GM10248 (cell line): ENCODE data around the gene SMYD4.

Experiments used
- CTCF ChIA-PET: fragments of 300-600 bp; sonication (Branson Sonifier 250); formaldehyde crosslinking; extraction: SDS; loops from one replicate; lab custom pipeline; 2021; ENCODE audit warnings: antibody characterized with exemption; lab: Yijun Ruan, JAX
- POLR2A ChIA-PET: fragments of 350-650 bp; sonication (Branson Sonifier 250); formaldehyde crosslinking; extraction: SDS; loops from one replicate; lab custom pipeline; 2020; ENCODE audit warnings: antibody characterized with exemption; lab: Yijun Ruan, JAX
- DNase-seq: peaks from one replicate; pipeline ENCODE4 v3.0.0; 2012; ENCODE audit errors: extremely low spot score
- TF ChIP-seq, protein P1 (sequence below): IDR thresholded peaks from 2 replicates; pipeline ENCODE4 v1.5.1; 2012; ENCODE audit warnings: mild to moderate bottlenecking, low read depth; ENCODE audit errors: extremely low read depth, missing control alignments, control extremely low read depth

SMYD4 gene

DNA sequence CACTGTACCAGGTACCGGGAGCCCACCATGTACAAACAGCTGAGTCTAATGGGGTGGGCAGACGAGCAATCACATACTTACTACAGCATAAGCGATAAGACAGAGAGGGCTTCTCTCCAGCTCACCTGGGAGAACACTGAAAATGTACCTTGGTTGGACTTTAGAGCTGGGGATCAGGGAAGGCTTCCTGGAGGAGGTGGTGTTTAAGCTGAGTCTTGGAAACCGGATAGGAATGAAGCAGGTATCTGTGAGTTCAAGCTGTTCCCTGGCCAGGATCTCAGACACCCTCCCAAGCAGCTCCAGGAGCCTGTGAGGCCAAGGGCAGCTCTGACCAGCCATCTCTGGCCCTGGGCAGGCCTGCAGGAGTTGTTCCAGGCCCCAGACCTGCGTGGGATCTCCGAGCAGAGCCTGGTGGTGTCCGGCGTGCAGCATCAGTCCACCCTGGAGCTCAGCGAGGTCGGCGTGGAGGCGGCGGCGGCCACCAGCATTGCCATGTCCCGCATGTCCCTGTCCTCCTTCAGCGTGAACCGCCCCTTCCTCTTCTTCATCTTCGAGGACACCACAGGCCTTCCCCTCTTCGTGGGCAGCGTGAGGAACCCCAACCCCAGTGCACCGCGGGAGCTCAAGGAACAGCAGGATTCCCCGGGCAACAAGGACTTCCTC lies 75.8 kb downstream of the SMYD4 start:
- ChIA-PET CTCF (interaction anchor here (1.3 kb wide), 1 partner anchor 9 kb away, joined by 3 read pairs; no protein-coding TSS in a partner anchor), POLR2A (no interaction called here)
- TF ChIP-seq, protein P1, sequence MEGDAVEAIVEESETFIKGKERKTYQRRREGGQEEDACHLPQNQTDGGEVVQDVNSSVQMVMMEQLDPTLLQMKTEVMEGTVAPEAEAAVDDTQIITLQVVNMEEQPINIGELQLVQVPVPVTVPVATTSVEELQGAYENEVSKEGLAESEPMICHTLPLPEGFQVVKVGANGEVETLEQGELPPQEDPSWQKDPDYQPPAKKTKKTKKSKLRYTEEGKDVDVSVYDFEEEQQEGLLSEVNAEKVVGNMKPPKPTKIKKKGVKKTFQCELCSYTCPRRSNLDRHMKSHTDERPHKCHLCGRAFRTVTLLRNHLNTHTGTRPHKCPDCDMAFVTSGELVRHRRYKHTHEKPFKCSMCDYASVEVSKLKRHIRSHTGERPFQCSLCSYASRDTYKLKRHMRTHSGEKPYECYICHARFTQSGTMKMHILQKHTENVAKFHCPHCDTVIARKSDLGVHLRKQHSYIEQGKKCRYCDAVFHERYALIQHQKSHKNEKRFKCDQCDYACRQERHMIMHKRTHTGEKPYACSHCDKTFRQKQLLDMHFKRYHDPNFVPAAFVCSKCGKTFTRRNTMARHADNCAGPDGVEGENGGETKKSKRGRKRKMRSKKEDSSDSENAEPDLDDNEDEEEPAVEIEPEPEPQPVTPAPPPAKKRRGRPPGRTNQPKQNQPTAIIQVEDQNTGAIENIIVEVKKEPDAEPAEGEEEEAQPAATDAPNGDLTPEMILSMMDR: no peak

DNA sequence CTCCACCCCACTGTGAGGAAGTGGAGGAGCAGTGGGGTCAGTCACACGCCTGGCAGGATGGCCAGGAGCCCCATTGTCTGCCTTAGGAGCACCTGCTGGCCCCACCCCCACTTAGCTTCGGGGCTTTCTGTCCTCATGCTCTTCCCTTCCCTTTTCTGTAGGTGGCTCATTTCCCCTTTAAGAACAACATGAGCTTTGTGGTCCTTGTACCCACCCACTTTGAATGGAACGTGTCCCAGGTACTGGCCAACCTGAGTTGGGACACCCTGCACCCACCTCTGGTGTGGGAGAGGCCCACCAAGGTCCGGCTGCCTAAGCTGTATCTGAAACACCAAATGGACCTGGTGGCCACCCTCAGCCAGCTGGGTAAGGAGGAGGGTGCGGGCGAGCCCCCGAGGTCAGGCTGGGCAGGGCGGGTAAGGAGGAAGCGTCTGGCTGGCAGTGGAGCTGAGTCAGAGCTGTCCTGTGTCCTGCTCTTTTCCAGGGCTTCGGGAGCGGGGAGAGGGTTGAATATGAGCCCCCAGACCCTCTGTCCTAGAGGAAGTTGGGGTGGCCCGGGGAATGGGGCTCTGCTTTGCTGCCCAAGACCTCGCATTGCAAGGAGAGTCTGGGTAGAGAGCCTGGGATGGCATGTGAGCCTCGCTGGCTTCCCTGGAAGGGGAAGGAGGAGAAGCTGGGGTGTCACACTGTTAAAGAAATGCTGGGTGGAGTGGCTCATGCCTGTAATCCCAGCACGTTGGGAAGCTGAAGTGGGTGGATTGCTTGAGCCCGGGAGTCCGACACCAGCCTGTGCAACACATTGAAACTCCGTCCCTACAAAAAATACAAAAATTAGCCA lies 77.1 kb downstream of the SMYD4 start:
- TF ChIP-seq, protein P1: no peak
- DNase-seq: no peak
- ChIA-PET CTCF (interaction anchor here (1.0 to 1.4 kb wide), 3 partner anchors 11 to 31 kb away, joined by 3 to 5 read pairs (median 3); no protein-coding TSS in a partner anchor), POLR2A (no interaction called here)

More for the DNA sequence above, 75.8 kb downstream of the SMYD4 start:
- DNase-seq: no peak

DNA sequence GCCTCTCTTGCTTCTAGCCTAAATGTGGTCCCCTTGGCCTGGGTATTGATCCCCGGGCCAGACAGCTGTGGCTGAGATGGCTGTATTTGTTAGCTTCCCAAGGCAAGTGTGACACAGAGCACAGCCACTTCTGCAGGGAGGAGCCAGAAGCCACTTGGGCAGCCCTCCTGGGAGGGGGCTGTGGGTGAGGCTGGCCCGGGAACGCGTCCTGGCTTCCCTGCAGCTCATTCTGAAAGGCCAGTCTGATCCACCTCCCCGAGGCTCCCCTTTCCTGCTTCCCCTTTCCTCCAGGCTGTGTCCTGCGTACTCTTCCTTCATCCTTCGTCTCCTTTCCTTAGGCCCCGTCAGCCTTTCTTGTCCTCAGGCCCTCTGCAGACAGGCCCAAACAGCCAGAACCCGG lies 79.1 kb downstream of the SMYD4 start:
- POLR2A ChIA-PET: no interaction called here
- TF ChIP-seq, protein P1: no peak
- CTCF ChIA-PET: interaction anchor here (1.2 kb wide), 1 partner anchor 18 kb away, joined by 3 read pairs; no protein-coding TSS in a partner anchor
- DNase-seq: no peak

DNA sequence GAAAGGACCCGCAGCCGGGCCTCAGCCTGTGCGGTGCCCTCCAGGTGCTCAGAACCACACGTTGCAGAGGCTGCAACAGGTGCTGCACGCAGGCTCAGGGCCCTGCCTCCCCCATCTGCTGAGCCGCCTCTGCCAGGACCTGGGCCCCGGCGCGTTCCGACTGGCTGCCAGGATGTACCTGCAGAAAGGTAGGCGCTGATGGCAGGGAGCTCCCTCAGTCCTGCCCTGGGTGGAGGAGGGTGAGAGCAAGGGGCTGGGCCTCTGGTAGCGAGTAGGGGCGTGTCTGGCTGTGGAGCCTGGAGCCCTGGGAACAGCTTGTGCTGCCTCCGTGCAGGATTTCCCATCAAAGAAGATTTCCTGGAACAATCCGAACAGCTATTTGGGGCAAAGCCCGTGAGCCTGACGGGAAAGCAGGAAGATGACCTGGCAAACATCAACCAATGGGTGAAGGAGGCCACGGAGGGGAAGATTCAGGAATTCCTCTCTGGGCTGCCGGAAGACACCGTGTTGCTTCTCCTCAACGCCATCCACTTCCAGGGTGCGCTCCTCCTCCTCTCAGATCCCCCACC lies 82.6 kb downstream of the SMYD4 start:
- TF ChIP-seq, protein P1: no peak
- no peak for DNase-seq
- POLR2A ChIA-PET: no interaction called here
- CTCF ChIA-PET: no interaction called here

DNA sequence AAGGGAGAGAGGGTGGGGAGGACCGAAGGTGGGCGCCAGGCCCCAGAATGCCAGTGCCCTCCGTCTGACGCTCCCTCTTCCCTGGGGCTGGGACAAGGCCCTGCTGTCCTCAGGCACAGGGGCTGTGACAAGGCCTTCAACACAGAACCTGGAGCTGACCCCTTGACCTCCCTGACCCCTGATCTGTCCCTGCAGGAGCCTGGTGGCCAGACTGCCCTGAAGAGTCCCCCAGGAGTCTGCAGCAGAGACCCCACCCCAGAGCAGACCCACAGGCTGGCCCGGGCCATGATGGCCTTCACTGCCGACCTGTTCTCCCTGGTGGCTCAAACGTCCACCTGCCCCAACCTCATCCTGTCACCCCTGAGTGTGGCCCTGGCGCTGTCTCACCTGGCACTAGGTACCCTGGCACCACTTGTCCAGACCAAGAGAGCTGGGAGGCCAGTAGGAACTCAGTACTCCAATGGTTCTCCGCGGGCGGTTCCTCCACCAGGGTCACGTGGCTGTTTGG lies 84.1 kb downstream of the SMYD4 start:
- no peak for DNase-seq
- TF ChIP-seq, protein P1: no peak
- CTCF ChIA-PET: interaction anchor here (1.0 kb wide), 1 partner anchor 37 kb away, joined by 3 read pairs; no protein-coding TSS in a partner anchor
- POLR2A ChIA-PET: no interaction called here
